LoVo (cell line): Measurements from ENCODE around the gene PIK3IP1.
A peak's percentile ranks its signal among the peaks of the same experiment; 100 is the strongest.
"Not testable (repeated sequence)": the region's sequence is repeated elsewhere in the genome, so short reads cannot be mapped to it uniquely, and the experiment has no call there.

Source experiments
- DNase-seq: peaks from one replicate; pipeline ENCODE4 v3.0.0-alpha.2; 2016; ENCODE audit warnings: low spot score

The PIK3IP1 gene, protein sequence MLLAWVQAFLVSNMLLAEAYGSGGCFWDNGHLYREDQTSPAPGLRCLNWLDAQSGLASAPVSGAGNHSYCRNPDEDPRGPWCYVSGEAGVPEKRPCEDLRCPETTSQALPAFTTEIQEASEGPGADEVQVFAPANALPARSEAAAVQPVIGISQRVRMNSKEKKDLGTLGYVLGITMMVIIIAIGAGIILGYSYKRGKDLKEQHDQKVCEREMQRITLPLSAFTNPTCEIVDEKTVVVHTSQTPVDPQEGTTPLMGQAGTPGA

DNA sequence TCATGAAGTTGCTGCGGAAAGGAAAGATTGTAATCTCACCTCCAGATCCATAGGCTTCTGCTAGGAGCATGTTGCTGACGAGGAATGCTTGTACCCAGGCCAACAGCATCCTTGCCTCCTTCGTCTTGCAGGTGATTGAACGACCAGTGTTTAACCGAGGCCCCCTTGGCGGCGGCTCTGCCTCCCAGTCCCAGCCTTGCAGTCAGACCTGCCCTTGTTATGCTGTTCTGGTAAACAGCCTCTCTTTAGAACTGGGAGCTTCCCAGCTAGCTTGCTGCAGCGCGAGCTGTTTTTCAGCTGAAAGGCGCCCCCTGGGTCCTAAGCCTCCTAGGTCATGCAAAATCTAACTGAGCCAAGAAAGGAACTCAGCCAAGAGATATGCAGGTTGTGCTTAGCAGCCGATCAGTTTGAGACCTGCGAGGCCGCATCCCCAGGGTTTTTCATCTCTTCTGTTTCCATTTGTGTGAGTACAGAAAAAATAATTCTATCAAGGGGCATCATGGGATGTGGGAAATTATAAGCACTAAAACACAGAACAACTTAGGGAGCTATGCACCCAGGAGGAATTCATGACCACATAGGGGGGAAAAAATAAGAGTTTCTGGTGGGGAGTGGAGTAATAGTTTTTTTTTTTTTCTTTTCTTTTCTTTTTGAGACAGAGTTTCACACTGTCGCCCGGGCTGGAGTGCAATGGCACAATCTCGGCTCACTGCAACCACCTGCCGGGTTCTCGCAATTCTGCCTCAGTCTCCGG is at the start of gene PIK3IP1:
Gene PIK3IP1 (minus strand): TSS at position 253 of the 754 bp plus-strand sequence. CDS start 144 bp downstream, at position 109.
- peak; percentile 79 for DNase-seq

DNA sequence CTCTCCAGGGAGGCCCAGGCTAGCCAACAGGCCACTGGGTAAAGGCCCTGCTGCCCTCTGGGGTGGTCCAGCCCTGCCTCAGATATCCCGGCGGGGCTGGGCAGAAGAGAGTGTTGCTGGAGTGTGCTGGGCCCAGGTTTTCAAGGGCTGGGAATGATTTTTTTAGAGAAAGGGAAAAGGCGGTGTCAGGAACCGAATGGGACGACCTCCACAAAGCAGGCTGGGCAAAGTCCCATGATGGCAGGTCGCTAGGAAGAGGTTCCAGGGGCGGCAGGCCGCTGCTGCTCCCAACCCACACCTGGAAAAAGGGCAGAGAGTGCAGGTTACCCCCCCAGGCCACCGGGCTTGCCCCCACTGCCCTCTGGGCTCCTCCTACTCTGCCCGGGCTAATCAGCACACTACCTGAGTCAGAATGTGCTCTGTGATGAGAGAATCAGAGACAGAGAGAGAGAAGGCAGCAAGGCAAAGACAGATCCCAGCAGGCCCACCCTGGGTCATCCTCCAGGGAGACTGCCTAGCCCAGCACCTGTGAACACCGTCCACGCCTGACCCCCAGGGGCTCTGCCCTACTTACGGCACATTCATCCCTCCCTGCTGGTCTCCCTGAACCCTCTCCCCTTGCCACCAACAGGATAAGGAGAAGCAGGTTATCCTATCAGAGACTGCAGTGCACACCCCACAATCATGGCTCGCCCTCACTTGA is 49.2 kb upstream of the PIK3IP1 start:
- no peak for DNase-seq

DNA sequence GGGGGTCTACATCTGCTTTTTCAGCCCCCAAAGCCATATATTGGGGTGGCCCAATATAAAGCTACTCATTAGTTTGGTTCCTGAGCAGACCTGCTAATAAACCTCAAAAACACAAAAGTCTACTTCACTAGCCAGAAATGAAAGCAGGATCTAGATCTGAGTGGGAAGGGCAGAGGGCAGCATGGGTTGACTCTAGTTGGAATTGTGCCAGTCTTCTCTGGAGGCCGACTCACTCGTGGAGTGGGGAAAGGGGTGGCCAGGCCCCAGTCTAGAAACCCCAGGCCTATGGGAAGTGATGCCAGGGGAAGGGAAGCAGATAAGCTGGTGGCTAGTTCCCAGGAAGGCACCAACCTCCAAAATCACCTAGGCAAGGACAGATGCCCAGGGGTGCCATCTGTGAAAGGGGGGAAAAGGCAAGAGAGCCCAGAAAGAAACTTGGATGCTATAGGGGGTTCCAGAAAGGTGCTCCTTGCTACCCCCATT is 48.5 kb upstream of the PIK3IP1 start:
- DNase-seq: no peak

DNA sequence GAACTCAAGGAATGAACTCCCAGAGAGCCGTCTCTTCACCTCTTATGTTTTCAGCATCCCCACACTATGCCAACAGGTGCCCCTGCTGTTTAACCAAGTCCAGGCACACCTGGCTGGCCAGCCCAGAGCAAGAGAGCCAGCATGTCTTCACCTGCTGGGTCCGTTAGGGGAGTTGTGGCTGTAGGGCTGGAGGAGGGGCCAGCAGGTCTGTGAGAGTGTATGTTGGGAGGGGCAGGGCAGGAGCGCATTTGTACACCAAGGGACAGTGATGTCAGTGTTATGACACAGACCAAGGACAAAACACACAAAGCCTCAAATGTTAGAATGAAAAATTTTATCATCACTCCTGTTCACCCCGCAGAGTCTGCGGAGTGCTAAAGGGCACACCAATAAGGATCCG is 48.1 kb upstream of the PIK3IP1 start:
- DNase-seq: no peak

DNA sequence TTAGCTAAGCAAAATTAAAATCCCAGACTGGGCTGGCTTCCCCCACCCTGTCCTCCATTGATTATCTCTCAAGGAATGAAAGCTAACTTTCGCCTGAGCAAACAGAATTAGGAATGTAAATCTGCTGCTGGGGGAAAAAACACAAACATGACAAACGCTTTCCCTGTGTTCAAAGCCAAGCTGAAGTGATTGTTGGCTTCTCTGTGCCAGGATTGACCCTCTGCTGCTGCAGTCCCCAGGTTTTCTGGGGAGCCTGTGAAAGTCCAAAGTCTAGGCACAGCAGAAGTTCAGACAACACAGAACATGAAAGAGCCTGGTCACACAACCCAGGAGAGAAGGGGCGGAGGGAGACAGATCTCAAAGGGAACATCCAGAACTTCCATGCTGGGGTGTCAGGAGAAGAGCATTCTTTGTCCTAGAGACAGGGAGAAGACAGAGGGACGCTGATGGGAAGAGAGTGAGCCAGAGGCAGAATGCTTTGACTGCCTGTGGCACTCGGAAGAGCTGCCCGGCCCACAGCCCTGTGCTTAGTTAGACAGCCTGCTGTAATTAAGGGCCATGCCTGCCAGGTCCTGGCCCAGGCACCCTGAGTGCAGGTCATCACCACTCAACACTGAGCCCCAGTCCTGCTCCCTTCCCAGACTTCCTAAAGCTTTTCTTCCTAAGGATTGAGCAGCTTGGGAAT is 47.0 kb upstream of the PIK3IP1 start:
- no peak for DNase-seq

DNA sequence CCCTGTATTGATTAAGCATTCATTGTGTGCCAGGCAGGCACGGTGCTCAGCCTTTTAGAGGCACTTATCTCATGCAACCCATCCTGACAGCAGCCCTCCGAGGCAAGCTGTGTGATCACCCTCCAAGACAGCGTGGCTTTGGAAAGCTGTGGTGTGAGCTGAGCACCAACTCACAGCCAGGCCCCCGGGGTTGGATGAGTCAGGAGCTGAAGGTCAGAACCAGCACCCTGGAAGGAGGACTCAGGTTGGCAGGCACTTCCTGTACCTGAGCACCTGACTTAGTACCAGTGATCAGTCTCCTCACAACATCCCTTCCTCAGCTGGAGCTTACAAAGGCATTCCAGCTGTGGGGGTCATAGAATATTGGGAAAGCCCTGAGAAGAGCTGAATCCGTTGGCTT is 44.9 kb upstream of the PIK3IP1 start:
- DNase-seq: no peak

DNA sequence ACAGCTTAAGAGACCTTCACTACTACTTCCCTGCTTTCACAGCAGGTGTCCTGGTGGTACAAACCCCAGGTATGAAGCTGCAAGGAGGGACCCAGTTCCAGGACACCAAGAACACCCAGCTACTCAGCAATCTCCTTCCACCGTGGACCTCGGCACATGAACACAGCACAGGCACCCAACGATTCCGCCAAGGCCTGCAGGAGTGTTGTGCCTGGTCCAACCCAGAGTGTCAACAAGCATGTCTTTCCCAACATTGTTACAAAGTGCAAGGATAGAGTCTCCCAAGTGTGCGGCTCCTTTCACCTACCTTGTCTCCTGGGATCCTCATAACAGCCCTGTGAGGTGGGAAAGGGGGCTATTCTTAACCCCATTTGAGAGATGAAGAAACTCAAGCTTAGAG is 42.0 kb upstream of the PIK3IP1 start:
- DNase-seq: no peak

DNA sequence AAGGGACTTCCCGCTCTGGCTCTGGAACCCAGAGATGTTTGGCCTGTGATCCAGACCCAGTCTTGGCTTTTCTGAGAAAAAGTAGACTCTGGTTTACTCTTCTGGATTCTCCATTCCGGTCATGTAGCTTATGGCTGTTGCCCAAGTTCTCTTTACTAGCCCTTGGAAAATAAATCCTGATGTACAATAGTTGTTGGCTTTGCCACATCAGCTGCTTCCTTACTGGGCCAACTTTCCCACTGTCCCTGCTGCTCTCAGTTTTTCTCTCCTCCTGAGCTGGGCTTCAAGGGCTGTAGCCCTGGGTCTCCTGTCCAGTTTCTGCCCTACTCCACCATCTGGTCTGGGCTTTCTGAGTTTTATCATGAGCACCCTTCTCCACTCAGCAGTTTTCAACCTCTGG is 41.4 kb upstream of the PIK3IP1 start:
- DNase-seq: no peak

DNA sequence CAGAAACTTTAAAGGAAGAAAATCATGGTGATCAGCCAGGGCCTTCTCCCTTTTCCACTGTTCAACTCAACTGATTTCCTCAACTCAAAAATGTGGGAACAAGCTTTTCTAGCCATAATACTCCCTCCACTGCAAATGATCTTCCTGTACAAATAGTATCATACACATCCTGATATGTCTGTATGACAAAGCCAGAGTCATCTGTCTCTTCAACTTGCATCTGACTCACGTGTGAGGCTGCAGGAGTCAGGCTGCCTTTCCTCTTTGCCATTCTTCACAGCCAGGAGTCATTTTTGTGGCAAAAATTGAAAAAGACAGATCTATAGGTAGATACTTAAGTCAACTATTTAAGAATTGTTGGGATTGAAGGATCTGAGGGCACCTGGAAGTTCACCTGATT is 40.6 kb upstream of the PIK3IP1 start:
- no peak for DNase-seq

DNA sequence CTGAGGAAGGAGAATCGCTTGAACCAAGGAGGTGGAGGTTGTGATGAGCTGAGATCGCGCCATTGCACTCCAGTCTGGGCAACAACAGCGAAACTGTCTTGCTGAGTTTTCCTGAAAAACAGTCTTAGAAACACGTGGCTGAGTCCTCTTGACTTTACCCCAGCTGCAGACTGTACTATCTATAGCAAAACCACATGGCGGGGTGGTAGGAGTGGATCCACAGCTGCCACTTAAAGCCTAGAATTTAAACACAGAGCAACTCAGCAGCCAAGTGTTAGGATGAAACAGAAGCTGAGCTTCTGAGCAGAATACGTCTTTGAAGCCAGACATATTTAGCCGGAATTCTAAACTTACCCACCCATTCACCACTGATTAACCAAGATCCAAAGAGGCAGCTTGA is 39.7 kb upstream of the PIK3IP1 start:
- no peak for DNase-seq

DNA sequence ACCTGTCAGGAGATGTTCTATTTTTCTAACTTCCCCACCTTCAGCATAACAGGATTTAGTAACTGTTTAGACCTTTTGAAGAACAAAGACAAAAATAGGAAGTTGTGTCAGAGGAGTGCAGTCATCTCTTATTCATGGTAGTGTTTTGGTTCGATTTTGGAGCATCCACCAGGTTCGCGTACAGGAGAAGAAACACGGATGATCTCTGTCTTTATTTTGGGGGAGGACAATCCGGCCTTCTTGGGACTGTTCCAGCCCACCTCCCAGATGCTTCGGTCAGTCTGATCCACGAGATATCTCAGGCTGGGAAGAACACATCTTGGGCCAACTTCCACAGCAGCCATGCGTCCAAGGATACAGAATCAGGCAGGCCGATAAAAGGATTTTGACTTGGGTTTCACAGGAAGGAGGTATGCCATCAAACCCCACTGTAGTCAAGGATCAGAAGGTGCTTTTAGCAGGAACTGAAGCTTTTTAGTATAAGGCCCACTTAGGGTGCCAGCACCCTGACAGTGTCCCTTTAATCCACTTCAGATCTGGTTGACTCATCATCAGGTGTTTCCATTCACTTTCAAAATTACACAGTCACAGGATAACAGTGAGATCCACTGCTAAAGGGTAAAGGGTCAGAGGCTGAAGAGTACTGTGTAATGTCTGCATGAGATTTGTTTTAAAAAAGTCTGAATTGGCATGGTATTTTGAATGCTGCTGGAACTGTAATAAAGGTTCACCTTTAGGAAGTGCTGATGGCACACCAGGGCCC is 37.3 kb upstream of the PIK3IP1 start:
- DNase-seq: no peak

DNA sequence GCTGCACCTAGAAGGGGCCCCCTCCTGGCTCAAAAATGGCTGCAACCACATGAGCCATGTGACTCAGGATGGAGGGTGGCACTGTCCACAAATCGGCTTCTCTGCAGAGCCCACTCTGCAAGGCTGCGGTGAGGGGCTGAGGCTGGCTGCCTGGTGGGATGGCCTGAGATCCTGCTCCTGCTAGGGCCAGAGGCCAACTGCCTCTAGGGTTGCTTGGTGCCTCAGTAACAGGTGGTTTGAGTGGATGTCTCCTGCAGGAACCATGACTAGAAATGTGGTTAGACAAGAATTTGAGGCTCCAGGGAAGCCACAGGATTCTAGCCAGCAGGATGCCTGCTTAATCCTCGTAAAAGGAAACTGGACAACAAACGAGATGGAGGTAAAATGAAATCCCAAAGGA is 36.7 kb upstream of the PIK3IP1 start:
- DNase-seq: no peak

DNA sequence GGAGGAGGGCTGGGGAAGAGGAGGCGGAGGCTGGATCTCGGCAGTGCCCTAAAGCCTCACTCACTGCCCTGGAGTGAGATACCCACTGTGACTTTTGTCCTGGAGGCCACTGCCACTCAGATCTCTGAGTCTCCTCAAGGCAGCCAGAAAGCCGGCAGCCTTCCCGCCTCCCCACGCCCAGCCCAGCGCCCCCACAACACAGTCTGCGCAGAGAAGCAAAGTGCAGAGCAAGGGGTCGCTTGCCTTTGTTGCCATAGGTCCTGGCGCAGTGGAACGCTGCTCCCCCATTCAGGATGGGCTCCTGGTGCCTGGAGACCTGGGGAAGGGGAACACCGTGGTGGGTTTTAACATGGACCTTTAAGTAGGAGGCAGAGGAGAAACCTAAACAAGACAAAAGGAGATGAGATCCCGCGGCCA is 36.3 kb upstream of the PIK3IP1 start:
- no peak for DNase-seq

DNA sequence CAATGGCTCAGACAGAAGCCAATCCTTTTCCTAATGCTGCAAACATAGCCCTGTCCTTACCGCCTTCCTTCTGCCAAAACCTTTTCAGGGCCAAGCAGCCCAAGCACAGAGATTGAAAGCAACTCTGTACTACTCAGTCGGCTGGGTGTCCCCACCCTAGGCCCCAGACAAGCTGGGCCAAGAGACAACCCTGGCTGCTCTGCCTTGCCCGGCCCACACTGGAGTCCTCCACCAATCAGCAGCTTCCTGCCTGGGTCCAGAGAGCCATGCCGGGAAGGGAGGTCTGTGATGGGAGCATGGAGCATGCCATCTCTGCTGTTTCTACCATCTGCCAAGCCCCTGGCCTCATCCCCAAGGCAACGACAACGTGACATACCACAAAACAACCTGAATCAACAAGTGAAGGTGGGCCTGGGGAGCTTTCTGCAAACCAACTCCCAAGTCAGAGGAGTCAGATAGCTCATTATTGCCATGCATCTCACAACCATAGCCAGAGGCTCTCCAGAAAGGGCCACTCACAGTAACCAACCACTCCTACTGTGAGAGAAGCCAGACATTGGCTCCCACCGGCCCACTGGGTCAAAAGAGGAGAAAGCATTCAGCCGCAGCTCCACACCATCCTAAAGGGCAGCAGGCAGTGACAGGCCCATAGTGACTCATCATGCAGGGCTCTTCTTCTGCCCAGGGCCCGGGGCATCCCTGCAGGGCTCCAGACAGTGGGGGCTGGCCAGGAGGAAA is 35.7 kb upstream of the PIK3IP1 start:
- no peak for DNase-seq

DNA sequence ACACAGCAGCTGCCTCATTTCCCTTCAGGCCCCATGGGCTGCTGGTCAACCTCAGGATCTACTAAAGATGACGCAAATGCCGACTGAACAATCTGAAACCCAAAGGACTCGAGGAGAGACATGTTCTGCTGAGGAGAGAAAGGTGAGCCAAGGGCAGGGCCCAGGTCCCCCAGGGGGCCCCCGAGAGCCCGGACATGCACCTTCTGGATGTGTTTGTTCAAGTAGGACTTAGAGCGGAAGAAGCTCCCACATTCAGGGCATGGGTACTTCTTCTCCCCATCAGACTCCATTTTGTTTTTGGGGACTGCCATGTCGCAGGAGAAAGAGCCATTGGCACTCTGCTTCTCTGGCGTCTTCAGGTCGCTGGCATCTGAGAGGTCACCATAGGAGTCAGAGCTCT is 34.6 kb upstream of the PIK3IP1 start:
- DNase-seq: no peak

DNA sequence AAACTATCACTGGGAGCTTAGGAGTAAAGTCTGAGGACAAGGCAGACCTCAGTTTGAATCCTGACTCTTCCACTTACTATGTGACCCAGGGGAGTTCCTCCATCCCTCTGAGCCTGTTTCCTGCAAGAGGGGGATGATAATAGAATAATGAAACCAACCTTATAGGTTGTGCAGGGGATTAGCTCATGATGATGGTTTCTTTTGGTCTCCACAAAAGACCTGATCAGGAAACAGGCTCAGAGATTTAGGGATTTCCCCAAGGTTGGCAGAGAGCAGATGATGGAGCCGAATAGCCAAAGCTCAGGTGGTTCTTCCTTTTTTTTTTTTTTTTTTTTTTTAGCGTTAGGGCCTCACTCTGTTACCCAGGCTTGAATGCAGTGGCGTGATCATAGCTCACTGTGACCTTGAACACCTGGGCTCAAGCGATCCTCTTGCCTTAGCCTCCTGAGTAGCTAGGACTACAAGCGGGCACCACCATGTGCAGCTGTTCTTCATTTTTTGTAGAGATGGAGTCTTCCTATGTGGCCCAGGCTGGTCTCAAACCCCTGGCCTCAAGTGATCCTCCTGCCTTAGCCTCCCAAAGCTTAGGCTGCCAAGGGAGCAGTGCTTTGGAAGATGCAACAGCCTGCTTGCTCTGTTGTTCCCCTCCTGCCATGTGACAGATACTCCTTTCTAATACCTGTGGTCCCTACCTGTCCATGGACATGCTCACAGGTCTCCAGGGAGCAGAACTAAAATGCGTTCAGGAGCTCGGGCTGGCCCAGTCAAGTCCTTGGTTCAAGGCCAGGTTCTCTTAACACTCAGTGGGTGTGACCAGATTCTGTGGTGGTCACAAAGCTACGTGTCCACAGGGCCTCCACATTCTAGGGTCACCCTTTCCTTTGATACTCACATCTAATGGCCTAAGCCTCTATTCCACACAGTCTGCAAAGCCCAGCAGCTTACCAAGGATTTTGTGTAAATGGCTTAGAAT is 31.6 kb upstream of the PIK3IP1 start:
- no peak for DNase-seq

DNA sequence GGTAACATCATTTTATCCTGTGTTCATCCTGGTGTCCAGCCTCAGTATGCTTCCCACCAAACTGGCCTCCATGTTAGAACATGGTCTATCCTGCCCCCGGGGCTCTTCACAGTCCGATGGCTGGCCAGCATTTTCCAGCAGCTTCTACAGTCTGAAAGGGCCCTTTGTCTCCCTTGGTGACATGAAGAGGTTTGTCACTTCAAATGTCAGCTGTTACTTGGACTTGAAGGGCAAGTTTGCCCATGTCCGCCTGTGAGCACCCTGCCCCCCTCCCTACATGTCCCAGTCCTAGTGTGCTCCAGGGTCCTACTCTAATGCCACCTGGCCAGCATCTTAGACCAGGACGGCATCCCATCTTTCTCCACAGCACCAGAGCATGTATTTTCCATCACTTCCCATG is 29.1 kb upstream of the PIK3IP1 start:
- DNase-seq: no peak

DNA sequence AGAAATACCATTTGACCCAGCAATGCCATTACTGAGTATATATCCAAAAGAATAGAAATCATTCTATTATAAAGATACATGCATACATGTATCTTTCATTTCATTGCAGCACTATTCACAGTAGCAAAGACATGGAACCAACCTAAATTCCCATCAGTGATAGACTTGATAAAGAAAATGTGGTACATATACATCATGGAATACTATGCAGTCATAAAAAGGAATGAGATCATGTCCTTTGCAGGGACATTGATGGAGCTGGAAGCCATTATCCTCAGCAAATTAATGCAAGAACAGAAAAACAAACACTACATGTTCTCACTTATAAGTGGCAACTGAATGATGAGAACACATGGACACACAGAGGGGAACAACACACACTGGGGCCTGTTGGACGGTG is 21.9 kb upstream of the PIK3IP1 start:
- not testable (repeated sequence) for DNase-seq

DNA sequence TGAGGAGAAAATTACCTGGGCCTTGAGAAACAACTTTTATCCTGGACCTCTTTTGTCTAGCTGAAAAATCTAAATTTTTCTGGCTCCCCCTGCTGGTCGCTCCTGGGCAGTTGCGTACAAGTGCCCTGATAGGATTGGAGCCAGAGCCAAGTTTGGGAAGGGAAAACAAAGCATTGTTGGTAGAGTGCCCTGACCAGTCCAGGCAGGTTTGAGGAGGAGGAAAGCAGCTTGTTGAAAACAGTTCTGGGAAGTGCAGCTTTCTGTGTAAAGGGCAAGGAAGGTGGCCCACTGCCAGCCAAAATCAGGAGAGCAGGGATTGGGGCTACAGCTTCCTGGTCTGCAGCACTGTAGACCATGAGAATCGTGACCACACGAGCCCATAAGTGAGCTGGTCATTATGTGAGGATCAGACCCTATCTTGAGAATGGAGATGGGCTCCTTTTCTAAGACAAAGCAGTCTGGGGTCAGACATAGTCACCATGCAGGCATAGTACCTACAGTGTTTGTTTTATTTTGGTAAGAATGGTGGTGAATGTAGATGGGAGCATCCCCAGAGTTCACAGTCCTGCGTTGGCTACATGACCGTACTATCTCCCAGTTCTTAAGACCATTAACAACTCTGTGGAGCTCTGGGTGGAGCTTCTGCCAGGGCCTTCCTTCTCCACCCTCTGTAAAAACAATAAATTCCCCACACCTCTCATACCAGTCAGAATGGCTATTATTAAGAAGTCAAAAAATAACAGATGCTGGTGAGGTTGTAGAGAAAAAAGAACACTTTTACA is 21.3 kb upstream of the PIK3IP1 start:
- peak; percentile 58 for DNase-seq
